Activated CD8-positive, alpha-beta T cell treated with anti-CD3 and anti-CD28 coated beads, Interleukin-2, amount 10 ng/mL, durations not matched to agents 7 days and 5 days (primary cell): ENCODE results near the gene BRWD1. TPM values are rescaled to one million over a fixed set of nuclear protein-coding genes. Genes with fewer than 3 reads are reported as not detected.
A peak's percentile ranks its signal among the peaks of the same experiment; 100 is the strongest.

Experiments used
- ATAC-seq: fragments of 150-1000 bp; cut with Tn5 transposase; one replicate; pipeline ENCODE4 v1.10.0; 2021; ENCODE audit warnings: moderate library complexity
- CTCF ChIA-PET: fragments of 350-600 bp; sonication (Branson Sonifier 250); formaldehyde crosslinking; loops from one replicate; lab custom pipeline; 2021; ENCODE audit warnings: antibody characterized with exemption; lab: Charles Lee
- POLR2A ChIA-PET: fragments of 350-600 bp; sonication (Branson Sonifier 250); formaldehyde crosslinking; loops from one replicate; lab custom pipeline; 2021; ENCODE audit warnings: antibody characterized with exemption; lab: Charles Lee
- DNase-seq: peaks from one replicate; pipeline ENCODE4 v3.0.0-alpha.2; 2020
- H3K27ac Mint-ChIP-seq: one replicate; pipeline ENCODE4 v1.8.0; 2021; ENCODE audit warnings: mild to moderate bottlenecking, mixed read lengths
- H3K27me3 Mint-ChIP-seq: one replicate; pipeline ENCODE4 v1.8.0; 2021; ENCODE audit warnings: low read depth, mixed read lengths
- H3K36me3 Mint-ChIP-seq: one replicate; pipeline ENCODE4 v1.8.0; 2021; ENCODE audit warnings: low read depth, mixed read lengths
- H3K4me1 Mint-ChIP-seq: one replicate; pipeline ENCODE4 v1.8.0; 2021; ENCODE audit warnings: low read depth, mixed read lengths
- H3K4me3 Mint-ChIP-seq: one replicate; pipeline ENCODE4 v1.8.0; 2021; ENCODE audit warnings: mild to moderate bottlenecking, mixed read lengths
- H3K9me3 Mint-ChIP-seq: one replicate; pipeline ENCODE4 v1.8.0; 2022; ENCODE audit warnings: mixed read lengths; ENCODE audit not compliant: insufficient read depth
- total RNA-seq, 2 experiments: library from RNA; stranded (reverse); gene quantifications; one replicate each; pipeline ENCODE4 v1.2.3, GENCODE V29; 2021

BRWD1 gene
- total RNA-seq, 2 experiments from 2014 or later, result 31.9 to 36.0 TPM

- Mint-ChIP-seq H3K36me3 (peaks cover 53% of the 10 kb centered on the region), H3K27me3 (no peaks in the 10 kb centered on the region), H3K4me1 (peaks cover 39% of the 10 kb centered on the region), H3K27ac (peak overlapping the region; percentile 62), H3K9me3 (no peaks in the 10 kb centered on the region), H3K4me3 (peak overlapping the region; percentile 89)
- POLR2A ChIA-PET, result interaction anchor here (1.7 to 4.8 kb wide), 3 partner anchors 33 to 163 kb away, joined by 13 to 77 read pairs (median 24); partner anchors contain the start of genes BRWD1 and PSMG1
- DNase-seq (no peak), ATAC-seq (no peak)
- CTCF ChIA-PET, result interaction anchor here (1.0 to 3.5 kb wide), 3 partner anchors 27 to 170 kb away, joined by 3 to 20 read pairs (median 4); no protein-coding TSS in a partner anchor
These were observed 33.4 kb upstream of the BRWD1 start for GRCh38 chr21:39346671-39347331.

GRCh38 chr21:39346206-39346605 lies 32.8 kb upstream of the BRWD1 start:
- Mint-ChIP-seq H3K36me3 (peaks cover 59% of the 10 kb centered on the region), H3K9me3 (no peaks in the 10 kb centered on the region), H3K27me3 (no peaks in the 10 kb centered on the region), H3K4me1 (peaks cover 39% of the 10 kb centered on the region), H3K27ac (peak overlapping the region; percentile 62), H3K4me3 (peak overlapping the region; percentile 89)
- CTCF ChIA-PET, result interaction anchor here (1.3 kb wide), 1 partner anchor 169 kb away, joined by 3 read pairs; no protein-coding TSS in a partner anchor
- DNase-seq, result no peak
- no peak for ATAC-seq
- POLR2A ChIA-PET, result interaction anchor here (1.1 to 4.8 kb wide), 2 partner anchors 33 to 52 kb away, joined by 4 to 77 read pairs; partner anchors contain the start of gene BRWD1

GRCh38 chr21:39345440-39345839 lies 32.0 kb upstream of the BRWD1 start:
- Mint-ChIP-seq H3K27ac (no peak overlapping the region), H3K27me3 (no peaks in the 10 kb centered on the region), H3K36me3 (peaks cover 64% of the 10 kb centered on the region), H3K9me3 (no peaks in the 10 kb centered on the region), H3K4me3 (no peak overlapping the region), H3K4me1 (peaks cover 36% of the 10 kb centered on the region)
- CTCF ChIA-PET, result interaction anchor here (1.0 kb wide), 1 partner anchor 96 kb away, joined by 4 read pairs; no protein-coding TSS in a partner anchor
- POLR2A ChIA-PET, result interaction anchor here (1.1 to 4.8 kb wide), 2 partner anchors 32 to 52 kb away, joined by 4 to 77 read pairs; partner anchors contain the start of gene BRWD1
- no peak for DNase-seq
- ATAC-seq, result no peak

GRCh38 chr21:39344848-39345247 lies 31.4 kb upstream of the BRWD1 start:
- DNase-seq (no peak), ATAC-seq (no peak)
- Mint-ChIP-seq H3K4me1 (peaks cover 30% of the 10 kb centered on the region), H3K36me3 (peaks cover 64% of the 10 kb centered on the region), H3K27ac (no peak overlapping the region), H3K27me3 (no peaks in the 10 kb centered on the region), H3K4me3 (no peak overlapping the region), H3K9me3 (no peaks in the 10 kb centered on the region)
- POLR2A ChIA-PET, result no interaction called here
- CTCF ChIA-PET, result interaction anchor here (1.0 kb wide), 1 partner anchor 96 kb away, joined by 4 read pairs; no protein-coding TSS in a partner anchor

- no peak overlapping the region for H3K27ac Mint-ChIP-seq
- H3K9me3 Mint-ChIP-seq, result no peaks in the 10 kb centered on the region
- CTCF ChIA-PET, result no interaction called here
- ATAC-seq (no peak), DNase-seq (no peak)
- H3K4me3 Mint-ChIP-seq, result no peak overlapping the region
- H3K27me3 Mint-ChIP-seq, result no peaks in the 10 kb centered on the region
- H3K4me1 Mint-ChIP-seq, result peaks cover 18% of the 10 kb centered on the region
- POLR2A ChIA-PET, result no interaction called here
- peaks cover 48% of the 10 kb centered on the region for H3K36me3 Mint-ChIP-seq
These were observed 28.0 kb upstream of the BRWD1 start for GRCh38 chr21:39341249-39341923.

- Mint-ChIP-seq H3K4me3 (no peak overlapping the region), H3K27ac (no peak overlapping the region), H3K9me3 (no peaks in the 10 kb centered on the region), H3K27me3 (no peaks in the 10 kb centered on the region), H3K4me1 (peaks cover 11% of the 10 kb centered on the region), H3K36me3 (peaks cover 41% of the 10 kb centered on the region)
- POLR2A ChIA-PET, result no interaction called here
- DNase-seq (no peak), ATAC-seq (no peak)
- CTCF ChIA-PET, result no interaction called here
These were observed 27.3 kb upstream of the BRWD1 start for GRCh38 chr21:39340687-39341086.

GRCh38 chr21:39339231-39339630 lies 25.8 kb upstream of the BRWD1 start:
- peaks cover 29% of the 10 kb centered on the region for H3K36me3 Mint-ChIP-seq
- no peaks in the 10 kb centered on the region for H3K9me3 Mint-ChIP-seq
- no peak overlapping the region for H3K4me3 Mint-ChIP-seq
- H3K27me3 Mint-ChIP-seq, result no peaks in the 10 kb centered on the region
- no peak for DNase-seq
- POLR2A ChIA-PET, result interaction anchor here (1.0 to 1.7 kb wide), 2 partner anchors 9 to 10 kb away, joined by 3 to 6 read pairs; no protein-coding TSS in a partner anchor
- CTCF ChIA-PET, result interaction anchor here (0.8 kb wide), 1 partner anchor 9 kb away, joined by 4 read pairs; no protein-coding TSS in a partner anchor
- no peaks in the 10 kb centered on the region for H3K4me1 Mint-ChIP-seq
- no peak for ATAC-seq
- H3K27ac Mint-ChIP-seq, result no peak overlapping the region

GRCh38 chr21:39336457-39337008 lies 23.1 kb upstream of the BRWD1 start:
- POLR2A ChIA-PET, result interaction anchor here (1.4 kb wide), 1 partner anchor 46 kb away, joined by 3 read pairs; no protein-coding TSS in a partner anchor
- Mint-ChIP-seq H3K27ac (no peak overlapping the region), H3K27me3 (peaks cover 6% of the 10 kb centered on the region), H3K36me3 (peaks cover 9% of the 10 kb centered on the region), H3K4me1 (no peaks in the 10 kb centered on the region), H3K9me3 (no peaks in the 10 kb centered on the region), H3K4me3 (no peak overlapping the region)
- ATAC-seq (no peak), DNase-seq (no peak)
- CTCF ChIA-PET, result no interaction called here

- no peak overlapping the region for H3K27ac Mint-ChIP-seq
- no peaks in the 10 kb centered on the region for H3K36me3 Mint-ChIP-seq
- ChIA-PET CTCF (interaction anchor here (0.5 kb wide), 1 partner anchor 101 kb away, joined by 3 read pairs; no protein-coding TSS in a partner anchor), POLR2A (no interaction called here)
- no peak for DNase-seq
- H3K4me1 Mint-ChIP-seq, result no peaks in the 10 kb centered on the region
- no peak for ATAC-seq
- no peak overlapping the region for H3K4me3 Mint-ChIP-seq
- peaks cover 7% of the 10 kb centered on the region for H3K27me3 Mint-ChIP-seq
- no peaks in the 10 kb centered on the region for H3K9me3 Mint-ChIP-seq
These were observed 21.2 kb upstream of the BRWD1 start for GRCh38 chr21:39334611-39335010.

GRCh38 chr21:39332175-39332574 lies 18.7 kb upstream of the BRWD1 start:
- POLR2A ChIA-PET, result no interaction called here
- Mint-ChIP-seq H3K27me3 (peaks cover 9% of the 10 kb centered on the region), H3K9me3 (no peaks in the 10 kb centered on the region), H3K27ac (no peak overlapping the region), H3K4me1 (no peaks in the 10 kb centered on the region), H3K36me3 (no peaks in the 10 kb centered on the region), H3K4me3 (no peak overlapping the region)
- no peak for ATAC-seq
- no peak for DNase-seq
- CTCF ChIA-PET, result interaction anchor here (0.8 kb wide), 1 partner anchor 354 kb away, joined by 3 read pairs; no protein-coding TSS in a partner anchor

- DNase-seq (no peak), ATAC-seq (no peak)
- Mint-ChIP-seq H3K36me3 (no peaks in the 10 kb centered on the region), H3K27ac (no peak overlapping the region), H3K4me3 (no peak overlapping the region), H3K27me3 (peaks cover 9% of the 10 kb centered on the region), H3K9me3 (no peaks in the 10 kb centered on the region), H3K4me1 (no peaks in the 10 kb centered on the region)
- ChIA-PET CTCF (interaction anchor here (0.7 kb wide), 1 partner anchor 112 kb away, joined by 3 read pairs; no protein-coding TSS in a partner anchor), POLR2A (interaction anchor here (0.6 to 2.0 kb wide), 2 partner anchors 12 to 16 kb away, joined by 3 to 4 read pairs; partner anchors contain the start of gene BRWD1)
These were observed 16.6 kb upstream of the BRWD1 start for GRCh38 chr21:39330001-39330400.
